Smooth muscle cell of the brain vasculature (primary cell): ENCODE data around the gene TDRD10.
"Not testable (repeated sequence)": the region's sequence is repeated elsewhere in the genome, so short reads cannot be mapped to it uniquely, and the experiment has no call there.

ENCODE experiments used
- DNase-seq: peaks from one replicate; pipeline ENCODE4 v3.0.0-alpha.2; 2012; ENCODE audit warnings: low read depth, low spot score

Gene TDRD10

DNA sequence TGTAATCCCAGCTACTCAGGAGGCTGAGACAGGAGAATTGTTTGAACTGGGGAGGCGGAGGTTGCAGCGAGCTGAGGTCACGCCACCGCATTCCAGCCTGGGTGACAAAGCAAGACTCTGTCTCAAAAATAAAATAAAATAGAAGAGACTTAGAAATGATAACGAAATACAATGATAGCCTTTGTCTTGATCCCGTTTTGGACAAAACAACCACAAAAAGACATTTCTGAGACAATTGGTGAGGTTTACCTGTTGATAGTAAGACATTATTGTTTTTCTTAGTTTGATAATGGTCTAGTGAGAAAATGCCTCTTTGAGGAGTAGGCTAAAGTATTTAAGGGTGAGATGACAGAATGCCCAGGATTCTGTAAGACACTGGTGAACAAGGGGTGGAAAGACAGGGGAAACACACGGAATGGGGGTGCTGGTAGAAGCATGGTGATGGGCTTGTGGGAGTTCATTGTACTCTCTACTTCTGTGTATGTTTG, 12.1 kb downstream of the TDRD10 start:
- no peak for DNase-seq

GRCh38 chr1:154517661-154518060, 15.6 kb downstream of the TDRD10 start:
- DNase-seq, result no peak

DNA sequence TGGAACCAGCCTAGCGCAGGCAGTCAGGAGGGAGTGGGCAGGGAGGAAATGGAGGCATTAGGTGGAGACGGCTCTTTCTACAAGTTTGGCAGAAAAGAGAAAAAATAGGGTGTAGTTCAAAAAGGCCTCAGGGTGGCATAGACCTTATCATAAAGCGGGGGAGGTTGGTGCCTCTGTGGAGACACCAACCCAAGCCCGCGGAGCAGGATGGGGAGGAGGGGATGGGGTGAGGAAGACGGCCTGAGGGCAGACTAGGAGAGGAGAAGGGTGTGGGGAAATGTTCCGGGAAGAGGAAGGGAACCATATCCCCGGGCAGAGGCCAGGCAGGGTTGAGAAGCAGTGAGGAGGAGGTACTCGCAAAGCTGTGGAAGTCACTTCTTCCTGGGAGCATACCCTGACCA, 17.6 kb downstream of the TDRD10 start:
- DNase-seq, result no peak

DNA sequence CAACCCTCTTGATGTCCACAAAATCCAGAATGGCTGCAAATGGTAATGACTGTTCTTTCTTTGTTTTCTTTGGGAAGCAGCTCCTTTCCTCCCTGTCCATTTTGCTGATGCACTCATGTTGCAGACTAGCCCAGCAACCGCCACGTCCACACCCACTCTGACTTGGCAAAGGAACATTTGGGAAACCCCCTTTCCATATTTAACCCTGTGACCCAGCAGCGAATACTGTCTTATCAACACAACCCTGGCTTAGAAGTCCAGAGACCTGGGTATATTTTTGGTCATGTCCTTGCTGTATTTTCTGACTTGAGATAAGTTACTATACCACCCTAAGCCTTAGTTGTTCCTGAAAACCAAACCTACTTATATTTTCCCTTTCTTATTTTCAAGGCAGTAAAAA, 18.3 kb downstream of the TDRD10 start:
- DNase-seq, result no peak

DNA sequence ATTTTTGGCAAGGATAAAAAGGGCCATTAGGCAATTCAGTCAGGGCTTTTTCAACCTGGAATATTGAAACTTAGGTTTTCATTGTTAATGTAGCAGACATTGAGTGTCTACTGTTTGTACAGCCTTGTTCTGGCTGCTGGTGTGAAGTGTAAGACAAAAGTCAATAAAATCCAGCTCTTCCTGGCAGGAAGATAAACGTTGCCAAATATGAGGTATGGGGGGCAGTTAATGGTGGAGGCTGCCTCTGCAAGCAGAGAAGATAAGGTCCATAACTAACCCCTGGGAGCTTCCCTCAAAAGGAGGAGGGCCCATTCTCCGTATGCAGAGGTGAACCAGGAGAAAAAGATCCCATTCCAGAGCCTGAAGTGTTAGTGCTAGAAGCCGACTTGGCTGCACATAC, 19.7 kb downstream of the TDRD10 start:
- no peak for DNase-seq

- DNase-seq, result no peak
These were observed 22.9 kb downstream of the TDRD10 start for GRCh38 chr1:154524881-154525280.

GRCh38 chr1:154527192-154527591, 25.2 kb downstream of the TDRD10 start:
- DNase-seq, result no peak

DNA sequence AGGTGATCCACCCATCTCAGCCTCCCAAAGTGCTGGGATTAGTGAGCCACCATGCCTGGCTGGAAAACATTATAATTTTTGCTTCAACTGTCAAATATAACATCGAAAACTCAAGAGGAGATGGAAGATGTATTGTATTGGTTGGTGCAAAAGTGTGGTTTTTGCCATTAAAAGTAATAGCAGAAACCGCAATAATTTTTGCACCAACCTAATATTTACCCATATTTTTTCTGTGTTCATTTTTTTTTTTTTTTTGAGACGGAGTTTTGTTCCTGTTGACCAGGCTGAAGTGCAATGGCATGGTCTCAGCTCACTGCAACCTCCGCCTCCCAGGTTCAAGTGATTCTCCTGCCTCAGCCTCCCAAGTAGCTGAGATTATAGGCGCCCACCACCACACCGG, 27.3 kb downstream of the TDRD10 start:
- no peak for DNase-seq

DNA sequence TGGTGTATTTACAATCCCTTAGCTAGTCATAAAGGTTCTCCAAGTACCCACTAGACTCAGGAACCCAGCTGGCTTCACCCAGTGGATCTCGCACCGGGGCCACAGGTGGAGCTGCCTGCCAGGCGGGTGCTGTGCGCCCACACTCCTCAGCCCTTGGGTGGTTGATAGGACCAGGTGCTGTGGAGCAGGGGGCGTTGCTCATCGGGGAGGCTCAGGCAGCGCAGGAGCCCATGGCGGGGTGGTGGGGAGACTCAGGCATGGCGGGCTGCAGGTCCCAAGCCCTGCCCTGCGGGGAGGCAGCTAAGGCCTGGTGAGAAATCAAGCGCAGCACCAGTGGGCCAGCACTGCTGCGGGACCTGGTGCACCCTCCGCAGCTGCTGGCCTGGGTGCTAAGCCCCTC, 29.9 kb downstream of the TDRD10 start:
- DNase-seq, result not testable (repeated sequence)

GRCh38 chr1:154533952-154534844, 32.2 kb downstream of the TDRD10 start:
- no peak for DNase-seq

- DNase-seq, result no peak
These were observed 34.6 kb downstream of the TDRD10 start for GRCh38 chr1:154536570-154536969.

DNA sequence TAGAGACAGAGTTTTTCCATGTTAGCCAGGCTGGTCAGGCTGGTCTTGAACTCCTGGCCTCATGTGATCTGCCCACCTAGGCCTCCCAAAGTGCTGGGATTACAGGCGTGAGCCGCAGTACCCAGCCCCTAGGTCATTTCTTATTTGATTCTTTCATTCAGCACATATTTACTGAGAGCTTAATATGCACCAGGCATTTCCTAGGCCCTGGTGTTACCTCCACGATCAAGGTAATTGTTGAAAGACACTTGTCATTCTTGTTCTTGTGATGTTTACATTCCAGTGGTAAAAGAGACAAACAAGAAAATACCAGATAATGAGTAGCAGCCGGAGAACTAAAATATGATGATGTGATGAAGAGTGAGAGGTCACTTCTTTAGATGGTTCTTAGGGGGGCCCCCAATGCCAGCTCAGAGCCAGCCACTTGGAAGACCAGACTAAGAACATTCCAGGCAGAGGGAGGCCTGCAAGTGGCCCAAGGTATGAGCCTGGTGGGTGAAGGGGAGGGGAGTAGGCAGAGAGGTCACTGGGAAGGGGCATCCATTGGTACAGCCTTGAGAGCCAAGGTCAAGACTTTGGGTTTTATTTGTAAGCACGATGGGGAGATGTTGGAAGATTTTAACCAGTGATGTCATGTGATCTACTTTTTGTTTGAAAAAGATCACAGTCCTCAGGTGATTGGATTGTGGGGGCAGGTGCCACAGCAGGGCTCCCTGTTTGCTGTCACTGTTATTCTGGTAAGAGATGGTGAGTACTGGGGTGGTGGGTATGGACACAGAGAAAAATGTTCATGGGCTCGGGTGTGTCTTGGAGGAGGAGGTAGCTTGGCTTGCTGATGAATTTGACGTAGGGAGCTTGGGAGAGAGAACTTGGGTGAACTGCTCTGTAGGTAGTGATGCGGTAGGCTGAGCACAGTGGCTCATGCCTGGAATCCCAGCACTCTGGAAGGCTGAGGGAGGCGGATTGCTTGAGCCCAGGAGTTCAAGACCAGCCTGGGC, 37.8 kb downstream of the TDRD10 start:
- DNase-seq, result no peak

- no peak for DNase-seq
These were observed 39.2 kb downstream of the TDRD10 start for GRCh38 chr1:154541231-154541630.

- DNase-seq, result peak; percentile 26
These were observed 44.4 kb downstream of the TDRD10 start for GRCh38 chr1:154546264-154547063.

DNA sequence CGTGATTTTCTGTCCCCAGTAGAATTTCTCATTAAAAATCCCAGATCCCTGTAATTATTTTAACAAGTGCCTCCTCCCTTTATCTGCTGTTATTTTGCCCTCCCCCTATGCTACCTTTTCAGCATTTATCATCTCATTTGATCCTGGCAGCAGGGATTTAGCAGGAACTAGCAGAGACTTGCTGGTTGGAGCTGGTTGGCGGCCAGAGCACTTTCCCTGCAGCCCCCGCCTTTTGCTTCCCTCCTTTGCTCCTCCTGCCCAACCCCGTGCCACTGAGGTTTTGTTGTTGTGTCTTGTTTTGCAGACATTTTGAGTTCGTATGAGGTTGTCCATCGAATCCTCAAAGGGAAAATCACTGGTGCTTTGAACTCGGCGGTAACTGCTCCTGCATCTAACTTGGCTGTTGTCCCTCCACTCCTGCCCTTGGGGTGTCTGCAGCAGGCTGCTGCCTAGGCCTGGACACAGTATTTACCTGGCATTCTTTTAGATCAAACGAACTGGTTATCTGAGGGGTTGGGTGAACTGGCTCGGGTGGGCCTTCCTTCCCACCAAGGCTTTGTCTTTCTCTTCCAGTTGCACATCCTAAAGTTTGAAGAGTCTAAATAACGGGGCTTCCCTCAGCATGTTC, 45.2 kb downstream of the TDRD10 start:
- no peak for DNase-seq

DNA sequence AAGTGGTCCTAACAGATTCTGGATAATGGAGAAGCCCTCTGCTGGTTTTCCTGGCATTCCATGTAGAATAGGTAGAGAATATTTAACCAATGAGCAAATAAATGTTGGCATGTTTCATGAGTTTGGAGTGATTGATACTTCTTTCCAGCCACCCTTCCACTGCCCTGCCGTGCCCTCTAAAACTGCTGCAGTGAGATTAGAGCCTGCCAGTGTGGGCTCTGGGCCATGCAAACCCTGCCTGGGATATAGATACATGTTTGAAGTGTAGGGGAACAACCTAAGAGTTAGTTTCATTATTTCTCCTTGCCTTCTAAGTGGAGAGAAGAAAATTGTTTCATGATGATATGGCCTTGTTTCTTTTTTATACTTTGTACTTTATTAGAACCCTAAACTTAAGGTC, 46.0 kb downstream of the TDRD10 start:
- no peak for DNase-seq

DNA sequence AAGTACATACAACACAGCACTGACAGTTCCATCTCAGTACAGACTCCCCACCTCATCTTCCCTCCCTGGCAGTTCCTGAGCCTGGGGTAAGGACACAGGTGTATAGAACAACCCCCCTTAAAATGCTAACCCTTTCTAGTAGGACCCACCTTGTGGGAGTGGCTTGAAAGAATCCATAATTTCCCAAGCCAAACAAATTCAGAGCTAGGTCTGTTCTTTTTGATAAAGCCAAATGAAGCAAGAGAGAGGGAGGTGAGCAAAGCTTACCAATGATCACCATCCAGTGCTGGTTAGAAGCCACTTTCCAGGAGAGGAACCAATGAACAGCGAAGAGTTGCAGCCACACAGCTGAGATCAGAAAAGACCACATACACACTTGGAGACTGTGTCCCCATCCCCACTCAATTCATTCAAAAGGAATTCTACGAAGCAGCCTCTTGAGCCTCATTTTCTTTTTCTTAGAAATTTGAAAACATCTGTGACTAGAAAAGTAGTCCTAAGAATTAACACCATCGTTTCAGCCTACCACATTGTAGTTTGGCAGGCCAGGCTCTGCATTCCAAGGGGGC, 47.3 kb downstream of the TDRD10 start:
- no peak for DNase-seq

- no peak for DNase-seq
These were observed 48.1 kb downstream of the TDRD10 start for GRCh38 chr1:154550070-154550469.

DNA sequence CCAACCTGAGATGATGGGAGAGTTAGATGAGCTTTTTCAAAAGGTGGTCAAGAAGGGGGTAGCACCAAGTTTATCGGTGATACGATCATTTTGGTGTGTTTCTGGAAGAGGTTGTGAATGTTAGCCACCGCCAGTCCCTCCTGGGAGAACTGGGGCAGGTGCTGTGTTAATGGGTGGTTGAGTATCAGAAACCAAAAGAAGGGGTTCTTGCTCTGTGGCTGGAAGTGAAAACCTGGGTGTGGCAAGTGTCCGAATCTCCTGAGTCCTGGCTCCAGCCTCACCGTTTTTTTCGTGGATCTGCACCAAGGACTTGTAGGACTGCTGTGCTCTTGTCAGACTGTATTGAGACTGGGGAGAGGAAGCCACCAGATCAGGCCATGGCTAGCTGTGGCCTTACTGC, 48.6 kb downstream of the TDRD10 start:
- DNase-seq, result no peak

- no peak for DNase-seq
These were observed 49.5 kb downstream of the TDRD10 start for GRCh38 chr1:154551474-154551873.

DNA sequence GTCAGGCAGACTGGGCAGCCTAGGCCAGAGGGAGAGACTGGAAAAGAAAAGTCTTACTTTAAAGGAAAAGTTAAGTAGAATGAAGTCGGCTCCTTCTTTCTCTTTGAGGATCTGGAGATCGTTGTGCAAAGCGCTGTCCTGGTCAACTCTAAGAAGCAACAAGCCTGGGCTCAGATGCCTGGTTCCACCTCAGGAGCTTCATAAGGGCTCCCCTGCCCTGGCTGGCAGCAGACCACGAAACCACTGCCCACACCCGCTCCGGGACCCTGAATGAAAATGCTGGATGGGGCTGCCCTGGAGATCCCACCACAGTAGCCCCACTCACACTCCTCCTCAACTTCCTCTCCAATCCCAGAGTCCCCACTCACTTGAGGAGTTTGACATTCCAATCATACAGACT, 50.0 kb downstream of the TDRD10 start:
- no peak for DNase-seq
